HUES6 (cell line): ENCODE results near the gene HOMER2.

Experiments used
- H3K27ac ChIP-seq: 2 replicates; pipeline ENCODE4 v1.7.0; 2013; ENCODE audit warnings: low read depth, mild to moderate bottlenecking, low read length, inconsistent platforms
- H3K27me3 ChIP-seq: 2 replicates; pipeline ENCODE4 v1.6.1; 2013; ENCODE audit warnings: low read length; ENCODE audit not compliant: control insufficient read depth, insufficient read depth
- H3K36me3 ChIP-seq: 2 replicates; pipeline ENCODE4 v1.6.1; 2013; ENCODE audit warnings: low read length; ENCODE audit not compliant: control insufficient read depth, insufficient read depth
- H3K4me1 ChIP-seq: 2 replicates; pipeline ENCODE4 v1.6.1; 2013; ENCODE audit warnings: low read length; ENCODE audit not compliant: control insufficient read depth, insufficient read depth
- H3K4me3 ChIP-seq: 2 replicates; pipeline ENCODE4 v1.5.1; 2013; ENCODE audit warnings: low read depth, low read length
- H3K9ac ChIP-seq: one replicate; pipeline ENCODE4 v1.6.1; 2013; ENCODE audit warnings: mild to moderate bottlenecking, low read length
- H3K9me3 ChIP-seq: 2 replicates; pipeline ENCODE4 v1.6.1; 2013; ENCODE audit warnings: low read depth, low read length; ENCODE audit not compliant: control insufficient read depth, insufficient read depth

Gene HOMER2

DNA sequence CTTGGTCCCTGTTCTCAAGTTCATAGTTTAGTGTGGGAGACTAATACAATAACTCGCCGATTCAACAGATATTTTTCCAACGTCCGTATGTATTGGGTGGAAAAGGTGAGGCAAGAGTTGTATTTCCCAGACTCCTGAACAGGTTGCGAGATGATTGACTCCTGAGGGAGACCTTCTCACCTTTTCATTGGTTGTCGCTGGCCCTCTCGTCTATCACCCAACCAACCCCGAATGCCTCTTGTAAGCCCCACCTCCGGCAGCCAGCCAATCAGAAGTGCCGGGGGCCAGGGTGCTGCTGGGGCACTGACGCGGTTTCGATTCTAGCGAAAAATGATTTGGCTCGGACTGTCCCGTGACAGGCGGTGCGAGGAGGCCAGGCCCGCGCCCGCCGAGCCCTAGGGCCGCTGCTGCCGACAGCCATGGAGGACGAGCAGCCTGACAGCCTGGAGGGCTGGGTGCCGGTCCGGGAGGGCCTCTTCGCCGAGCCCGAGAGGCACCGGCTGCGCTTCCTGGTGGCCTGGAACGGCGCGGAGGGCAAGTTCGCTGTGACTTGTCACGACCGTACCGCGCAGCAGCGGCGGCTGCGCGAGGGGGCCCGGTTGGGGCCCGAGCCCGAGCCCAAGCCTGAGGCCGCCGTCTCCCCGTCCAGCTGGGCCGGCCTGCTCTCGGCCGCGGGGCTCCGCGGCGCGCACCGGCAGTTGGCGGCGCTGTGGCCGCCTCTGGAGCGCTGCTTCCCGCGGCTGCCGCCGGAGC lies 143.0 kb downstream of the HOMER2 start, which contains the start of gene WHAMM:
Gene WHAMM, plus strand, starts transcription at position 321 of the 753 bp plus-strand sequence. Its CDS starts 99 bp downstream, at position 420.
- peaks cover 3% of the 10 kb centered on the region; the same call in 1 of the 2 replicates for H3K4me1 ChIP-seq
- peak within 1 kb of the TSS; percentile 56; the same call in 1 of the 2 replicates for H3K27ac ChIP-seq
- no peaks in the 10 kb centered on the region for H3K9me3 ChIP-seq
- H3K4me3 ChIP-seq = peak within 1 kb of the TSS; percentile 99
- H3K9ac ChIP-seq = peak within 1 kb of the TSS; percentile 82
- no peaks in the 10 kb centered on the region for H3K27me3 ChIP-seq
- peaks cover 8% of the 10 kb centered on the region for H3K36me3 ChIP-seq

DNA sequence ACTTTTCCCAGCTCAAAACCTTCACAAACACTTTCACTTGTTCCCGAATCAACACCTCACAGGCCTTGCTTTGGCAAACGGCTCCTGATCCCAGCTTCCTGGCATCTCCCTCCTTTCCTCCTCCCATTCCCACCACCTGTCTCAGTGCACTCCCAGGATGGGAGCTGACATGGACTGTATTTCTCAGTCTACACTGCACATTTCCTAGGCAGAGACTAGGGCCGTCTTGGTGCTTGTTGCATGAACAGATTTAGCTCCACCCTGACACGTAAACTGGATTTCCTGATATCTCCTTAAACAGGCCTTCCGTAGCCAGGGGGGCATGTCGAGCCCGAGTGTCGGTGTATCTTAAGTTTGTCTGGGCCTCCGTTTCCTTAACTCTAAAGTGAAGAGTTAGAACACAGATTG lies 143.9 kb downstream of the HOMER2 start:
- no peak overlapping the region for H3K27ac ChIP-seq
- H3K4me3 ChIP-seq = 0 out of 2 replicates have a peak overlapping the region, but pooled peaks have one; percentile 99
- no peak overlapping the region for H3K9ac ChIP-seq
- H3K36me3 ChIP-seq = 0 out of 2 replicates have a peak, but pooled peaks cover 2% of the 10 kb centered on the region
- H3K9me3 ChIP-seq = no peaks in the 10 kb centered on the region
- peaks cover 3% of the 10 kb centered on the region; the same call in 1 of the 2 replicates for H3K4me1 ChIP-seq
- no peaks in the 10 kb centered on the region for H3K27me3 ChIP-seq

DNA sequence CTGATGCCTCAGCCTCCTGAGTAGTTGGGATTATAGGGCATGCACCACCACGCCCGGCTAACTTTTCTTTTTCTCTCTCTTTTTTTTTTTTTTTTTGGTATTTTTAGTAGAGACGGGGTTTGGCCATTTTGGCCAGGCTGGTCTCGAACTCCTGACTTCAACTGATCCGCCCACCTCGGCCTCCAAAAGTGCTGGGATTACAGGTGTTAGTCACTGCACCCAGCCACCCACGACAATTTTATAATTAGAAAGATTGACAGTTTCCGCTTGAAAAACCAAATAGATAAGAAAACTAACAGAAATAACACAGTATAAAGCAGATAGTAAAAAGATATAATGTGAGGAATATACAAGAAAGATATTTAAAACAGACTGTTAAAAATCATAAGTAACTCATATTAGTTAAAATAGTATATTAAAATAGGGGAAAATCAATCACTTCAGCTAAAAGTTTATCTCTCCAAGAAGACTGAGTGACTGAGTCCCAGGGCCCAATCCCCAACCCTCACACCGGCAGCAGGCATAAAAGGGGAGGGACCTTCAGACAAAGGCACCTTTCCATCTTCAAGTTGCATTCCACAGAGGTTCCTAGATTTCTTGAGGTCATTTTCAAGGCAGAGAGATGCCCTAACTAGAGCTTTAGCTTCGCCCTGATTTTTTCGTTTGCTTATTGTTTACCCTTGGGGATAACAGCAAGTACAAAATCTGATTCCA lies 144.4 kb downstream of the HOMER2 start:
- H3K36me3 ChIP-seq = no peaks in the 10 kb centered on the region
- peaks cover 3% of the 10 kb centered on the region; the same call in 1 of the 2 replicates for H3K27me3 ChIP-seq
- no peak overlapping the region for H3K9ac ChIP-seq
- no peak overlapping the region for H3K4me3 ChIP-seq
- H3K27ac ChIP-seq = no peak overlapping the region
- no peaks in the 10 kb centered on the region for H3K9me3 ChIP-seq
- peaks cover 3% of the 10 kb centered on the region; the same call in 1 of the 2 replicates for H3K4me1 ChIP-seq

DNA sequence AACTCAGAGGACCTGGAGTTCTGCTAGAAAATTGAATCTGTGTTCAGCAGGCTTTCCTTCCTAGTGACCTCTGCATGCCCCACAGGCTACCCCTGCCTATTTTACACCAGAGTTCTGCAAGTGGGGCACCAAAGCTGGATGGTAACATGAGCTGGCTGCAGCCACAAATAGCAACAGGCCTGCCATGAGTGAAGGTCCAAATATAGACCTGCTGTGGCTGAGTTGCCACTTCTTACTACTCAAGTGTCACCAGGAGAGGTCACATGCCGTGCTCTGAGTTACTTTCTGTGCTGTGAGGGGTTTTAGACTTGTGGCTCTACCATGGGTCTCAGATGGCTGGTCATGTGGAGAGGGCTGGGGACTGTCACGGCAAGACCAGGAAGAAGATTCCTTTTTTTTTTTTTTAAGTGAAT lies 146.5 kb downstream of the HOMER2 start, which contains the start of gene FSD2:
Gene FSD2, minus strand, starts transcription at position 76 of the 413 bp plus-strand sequence. CDS start 18,679 bp downstream, outside the sequence.
- Histone ChIP-seq H3K27ac (no peak within 1 kb of the TSS), H3K27me3 (peaks cover 23% of the 10 kb centered on the region), H3K4me1 (peaks cover 3% of the 10 kb centered on the region; the same call in 1 of the 2 replicates), H3K36me3 (no peaks in the 10 kb centered on the region), H3K4me3 (no peak within 1 kb of the TSS), H3K9me3 (no peaks in the 10 kb centered on the region), H3K9ac (no peak within 1 kb of the TSS)

DNA sequence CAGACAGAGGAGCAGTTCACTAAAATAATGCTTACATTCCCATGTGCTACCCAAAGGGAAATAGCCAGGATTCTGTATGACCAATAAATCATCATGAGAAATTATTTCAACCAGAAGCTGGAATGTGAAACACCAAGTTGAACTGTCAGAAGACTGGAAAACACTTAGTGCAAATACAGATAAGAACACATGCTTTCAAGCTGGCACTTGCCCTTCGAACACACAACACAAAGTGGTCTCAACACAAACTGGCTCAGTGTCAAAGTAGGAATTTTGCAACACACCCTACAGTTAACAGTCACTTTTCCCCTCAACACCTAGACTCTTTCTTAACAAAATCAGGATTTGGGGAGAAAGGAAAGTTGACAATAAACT lies 148.0 kb downstream of the HOMER2 start:
- peaks cover 31% of the 10 kb centered on the region for H3K27me3 ChIP-seq
- no peaks in the 10 kb centered on the region for H3K36me3 ChIP-seq
- H3K9me3 ChIP-seq = no peaks in the 10 kb centered on the region
- peaks cover 3% of the 10 kb centered on the region; the same call in 1 of the 2 replicates for H3K4me1 ChIP-seq
- no peak overlapping the region for H3K27ac ChIP-seq
- no peak overlapping the region for H3K9ac ChIP-seq
- no peak overlapping the region for H3K4me3 ChIP-seq

DNA sequence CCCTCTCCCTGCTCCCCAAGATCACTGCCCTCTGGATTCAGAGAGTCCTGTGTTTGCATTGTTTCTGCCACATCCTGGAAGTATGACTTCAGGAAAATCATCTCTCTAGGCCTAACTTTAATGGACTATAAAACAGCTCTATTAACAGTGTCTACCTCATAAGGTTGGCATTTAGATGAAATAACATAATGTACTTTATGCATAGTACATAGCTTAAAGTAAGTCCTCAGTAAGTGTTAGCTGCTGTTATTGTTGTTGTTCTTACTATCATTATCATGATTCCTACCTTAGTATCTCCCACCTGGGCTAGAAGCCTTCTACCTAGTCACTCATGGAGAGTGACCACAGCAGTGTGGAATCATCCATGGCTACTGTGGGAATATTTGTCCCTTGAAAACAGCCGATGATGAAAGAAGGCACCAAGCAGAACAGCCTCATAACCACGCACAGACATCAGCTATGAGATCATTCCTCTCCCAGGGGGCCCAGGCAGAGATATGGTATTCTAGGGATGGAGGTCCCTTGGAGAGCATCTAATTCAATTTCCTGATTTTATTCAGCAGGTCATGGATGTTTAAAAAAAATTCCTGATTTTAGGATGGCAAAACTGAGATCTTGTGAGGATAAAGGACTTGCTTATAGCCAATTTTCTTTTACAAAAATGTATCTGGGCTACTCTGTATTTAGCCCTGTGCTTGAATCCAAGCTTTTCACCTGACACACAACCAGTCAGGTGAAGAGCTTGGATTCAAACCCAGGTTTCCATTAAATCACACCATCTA lies 148.5 kb downstream of the HOMER2 start:
- Histone ChIP-seq H3K27me3 (peaks cover 31% of the 10 kb centered on the region), H3K27ac (no peak overlapping the region), H3K4me3 (no peak overlapping the region), H3K4me1 (peaks cover under 1% of the 10 kb centered on the region; the same call in 1 of the 2 replicates), H3K9me3 (no peaks in the 10 kb centered on the region), H3K36me3 (no peaks in the 10 kb centered on the region), H3K9ac (no peak overlapping the region)

DNA sequence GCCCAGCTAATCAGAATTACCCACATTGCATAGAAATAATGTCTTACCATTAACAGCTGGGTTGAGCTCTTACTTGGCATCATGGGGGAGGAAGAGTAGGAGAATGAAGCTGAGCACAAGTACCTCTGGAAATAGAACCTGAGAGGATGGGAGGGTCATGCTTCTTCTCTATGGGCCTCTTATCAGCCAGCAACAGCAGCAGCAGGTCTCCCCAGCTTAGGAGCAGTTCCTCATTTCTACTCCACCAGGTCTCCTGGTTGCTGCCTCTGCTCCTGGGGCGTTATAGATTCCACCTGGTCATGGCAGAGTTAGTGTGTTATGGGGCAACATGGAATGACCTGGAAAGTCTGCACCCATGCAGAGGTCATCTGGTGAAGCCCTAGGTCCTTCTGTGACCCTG lies 150.0 kb downstream of the HOMER2 start:
- no peaks in the 10 kb centered on the region for H3K36me3 ChIP-seq
- peaks cover 31% of the 10 kb centered on the region for H3K27me3 ChIP-seq
- H3K4me3 ChIP-seq = no peak overlapping the region
- H3K9me3 ChIP-seq = no peaks in the 10 kb centered on the region
- H3K4me1 ChIP-seq = no peaks in the 10 kb centered on the region
- H3K9ac ChIP-seq = no peak overlapping the region
- no peak overlapping the region for H3K27ac ChIP-seq

DNA sequence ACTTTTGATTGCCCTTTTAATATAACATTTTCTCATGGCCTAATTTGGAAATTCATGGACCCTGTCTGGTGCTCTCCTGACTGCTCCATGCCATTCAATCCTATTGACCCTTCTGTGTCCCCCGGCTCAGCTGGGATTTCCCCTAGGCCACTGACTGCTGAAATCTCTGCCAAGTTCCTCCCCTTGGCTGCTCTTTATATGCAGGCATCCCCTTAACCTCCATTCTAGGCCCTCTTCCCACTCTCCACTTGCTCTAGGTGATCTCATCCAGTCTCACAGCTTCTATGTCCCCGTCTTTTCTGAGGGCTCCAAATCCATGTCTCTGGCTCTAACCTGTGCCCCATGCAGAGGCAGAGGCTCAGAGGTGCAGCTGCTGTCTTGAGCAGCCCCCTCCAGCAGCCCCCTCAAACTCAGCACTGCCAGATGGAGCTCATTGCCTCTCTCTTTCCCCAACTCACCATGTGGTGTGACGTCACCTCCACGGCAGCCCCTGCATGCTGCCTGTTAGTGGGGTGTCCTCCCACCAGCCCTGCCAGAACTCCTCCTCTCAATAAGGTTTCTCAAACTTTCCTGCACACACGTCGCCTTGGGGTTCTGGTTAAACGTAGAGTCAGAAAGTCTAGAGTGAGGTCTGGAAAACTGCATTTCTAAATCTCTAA lies 153.2 kb downstream of the HOMER2 start:
- H3K9ac ChIP-seq = no peak overlapping the region
- H3K27ac ChIP-seq = no peak overlapping the region
- H3K36me3 ChIP-seq = no peaks in the 10 kb centered on the region
- no peak overlapping the region for H3K4me3 ChIP-seq
- H3K9me3 ChIP-seq = no peaks in the 10 kb centered on the region
- H3K27me3 ChIP-seq = peaks cover 34% of the 10 kb centered on the region
- H3K4me1 ChIP-seq = no peaks in the 10 kb centered on the region
